Mesenchymal stem cell (in vitro differentiated cells and primary cell): ENCODE results near the gene SLC1A3.

Source experiments
- DNase-seq: peaks from one replicate; pipeline ENCODE4 v3.0.0-alpha.2; 2013
- H2AFZ ChIP-seq: one replicate; pipeline ENCODE4 v1.6.1; 2013; ENCODE audit warnings: low read depth, mild to moderate bottlenecking, control low read depth, inconsistent platforms, low read length, moderate library complexity
- H2AK5ac ChIP-seq: 2 replicates; pipeline ENCODE4 v1.6.1; 2013; ENCODE audit warnings: low read length, moderate library complexity, mild to moderate bottlenecking, inconsistent platforms; ENCODE audit not compliant: severe bottlenecking
- H2BK120ac ChIP-seq: one replicate; pipeline ENCODE4 v1.6.1; 2013; ENCODE audit warnings: low read depth, mild to moderate bottlenecking, inconsistent platforms, low read length, moderate library complexity
- H2BK12ac ChIP-seq, 2 experiments: one replicate each; pipeline ENCODE4 v1.6.1; 2013; ENCODE audit warnings: inconsistent platforms in 2 of 2, low read length in 2 of 2, mild to moderate bottlenecking in 2 of 2, moderate library complexity in 2 of 2, control low read depth in 1 of 2
- H2BK15ac ChIP-seq: one replicate; pipeline ENCODE4 v1.6.1; 2013; ENCODE audit warnings: mild to moderate bottlenecking, low read depth, inconsistent platforms; ENCODE audit not compliant: poor library complexity, severe bottlenecking
- H2BK5ac ChIP-seq: 2 replicates; pipeline ENCODE4 v1.6.1; 2013; ENCODE audit warnings: low read depth, mild to moderate bottlenecking, low read length, control low read depth, inconsistent platforms; ENCODE audit not compliant: poor library complexity, severe bottlenecking
- H3K14ac ChIP-seq, 2 experiments: one replicate each; pipeline ENCODE4 v1.6.1; 2013; ENCODE audit warnings: inconsistent platforms in 2 of 2, low read length in 2 of 2, control low read depth in 1 of 2, mild to moderate bottlenecking in 1 of 2, moderate library complexity in 1 of 2
- H3K18ac ChIP-seq, 2 experiments: one replicate each; pipeline ENCODE4 v1.6.1; 2013; ENCODE audit warnings: inconsistent platforms in 2 of 2, low read length in 2 of 2, control low read depth in 1 of 2, low read depth in 1 of 2, mild to moderate bottlenecking in 1 of 2
- H3K23ac ChIP-seq, 2 experiments: one replicate each; pipeline ENCODE4 v1.6.1; 2013; ENCODE audit warnings: inconsistent platforms in 2 of 2, low read length in 2 of 2, mild to moderate bottlenecking in 2 of 2, moderate library complexity in 2 of 2, control low read depth in 1 of 2
- H3K27ac ChIP-seq: 2 replicates; pipeline ENCODE4 v1.5.1; 2013; ENCODE audit warnings: mild to moderate bottlenecking, moderate library complexity, low read length, control low read depth, inconsistent platforms; ENCODE audit not compliant: poor library complexity, severe bottlenecking
- H3K27me3 ChIP-seq, 2 experiments: 2 replicates each; pipeline versions ENCODE4 v1.6.1 to v1.7.0; 2013; ENCODE audit warnings: low read length in 2 of 2, mild to moderate bottlenecking in 2 of 2, moderate library complexity in 2 of 2, control low read depth in 1 of 2, inconsistent platforms in 1 of 2; ENCODE audit not compliant: control insufficient read depth in 1 of 2, insufficient read depth in 1 of 2
- H3K36me3 ChIP-seq, 2 experiments: 2 replicates each; pipeline versions ENCODE4 v1.6.1 to v1.7.0; 2013; ENCODE audit warnings: low read length in 2 of 2, control low read depth in 1 of 2, inconsistent platforms in 1 of 2, low read depth in 1 of 2, mild to moderate bottlenecking in 1 of 2; ENCODE audit not compliant: insufficient read depth in 2 of 2, control insufficient read depth in 1 of 2
- H3K4ac ChIP-seq, 2 experiments: one replicate each; pipeline ENCODE4 v1.6.1; 2013; ENCODE audit warnings: inconsistent platforms in 2 of 2, low read length in 2 of 2, mild to moderate bottlenecking in 2 of 2, moderate library complexity in 2 of 2, control low read depth in 1 of 2, low read depth in 1 of 2
- H3K4me1 ChIP-seq: 2 replicates; pipeline ENCODE4 v1.6.1; 2013; ENCODE audit warnings: low read depth, low read length, control low read depth; ENCODE audit not compliant: control insufficient read depth, insufficient read depth
- H3K4me2 ChIP-seq: 2 replicates; pipeline ENCODE4 v1.6.1; 2013; ENCODE audit warnings: low read length, mild to moderate bottlenecking, inconsistent platforms; ENCODE audit not compliant: poor library complexity, severe bottlenecking
- H3K4me3 ChIP-seq, 2 experiments: 2 replicates each; pipeline versions ENCODE4 v1.5.1 to v1.7.0; 2013; ENCODE audit warnings: low read length in 2 of 2, mild to moderate bottlenecking in 2 of 2, control low read depth in 1 of 2, low read depth in 1 of 2; ENCODE audit not compliant: insufficient read depth in 1 of 2
- H3K79me1 ChIP-seq: replicated peaks from 2 replicates; pipeline ENCODE4 v1.6.1; 2013; ENCODE audit warnings: mild to moderate bottlenecking, control low read depth, low read length, inconsistent platforms; ENCODE audit not compliant: poor library complexity, severe bottlenecking
- H3K9ac ChIP-seq: 2 replicates; pipeline ENCODE4 v1.7.0; 2013; ENCODE audit warnings: mild to moderate bottlenecking, low read length, moderate library complexity
- H3K9me3 ChIP-seq: 2 replicates; pipeline ENCODE4 v1.7.0; 2013; ENCODE audit warnings: mild to moderate bottlenecking, low read length; ENCODE audit not compliant: control insufficient read depth
- H4K8ac ChIP-seq: one replicate; pipeline ENCODE4 v1.6.1; 2013; ENCODE audit warnings: inconsistent platforms, mild to moderate bottlenecking, low read length, moderate library complexity
- H4K91ac ChIP-seq: one replicate; pipeline ENCODE4 v1.6.1; 2013; ENCODE audit warnings: mild to moderate bottlenecking, low read length, inconsistent platforms
- WGBS: methylation state at CpG from one replicate; pipeline ENCODE4 v1.1.7; 2013; ENCODE audit warnings: mixed read lengths; 5-methylcytosine and 5-hydroxymethylcytosine counted together

SLC1A3 gene

DNA sequence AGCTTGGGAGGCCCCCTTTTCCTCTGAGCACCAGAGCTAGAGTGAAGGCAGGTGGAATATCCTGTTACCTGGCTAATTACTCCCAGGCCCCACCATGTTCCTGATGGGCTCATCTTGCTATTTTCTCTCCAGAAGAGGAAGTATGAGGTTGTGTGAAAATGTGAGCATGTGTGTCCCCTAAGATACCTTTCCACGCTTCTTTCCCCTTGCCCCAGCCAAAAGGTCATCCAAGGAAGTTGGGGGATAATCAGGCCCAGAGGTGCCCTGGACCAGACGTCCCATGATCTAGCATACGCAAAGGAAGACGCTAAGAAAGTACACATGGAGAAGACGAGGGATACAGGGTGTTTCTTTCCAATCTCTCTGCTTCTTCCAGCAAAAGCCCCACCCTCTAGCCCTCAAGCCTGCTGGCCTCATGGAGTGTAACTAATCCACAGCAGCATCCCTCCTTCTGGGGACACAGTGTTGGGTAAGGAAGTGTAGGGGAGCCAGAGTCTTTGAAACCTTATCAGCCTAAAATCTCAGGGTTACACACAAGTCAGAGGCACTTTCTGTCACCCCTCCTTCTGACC is 115.3 kb downstream of the SLC1A3 start:
- WGBS, result 83% methylated on average over 1 of the region's 5 CpGs
- H3K9me3 ChIP-seq, result no peaks in the 10 kb centered on the region
- no peak overlapping the region for H2AFZ ChIP-seq
- no peak overlapping the region for H3K4me2 ChIP-seq
- H2BK15ac ChIP-seq, result no peak overlapping the region
- no peak overlapping the region for H3K18ac ChIP-seq
- H3K27ac ChIP-seq, result no peak overlapping the region
- H2BK120ac ChIP-seq, result no peak overlapping the region
- H3K4ac ChIP-seq, result no peak overlapping the region
- no peak for DNase-seq
- no peak overlapping the region for H2BK5ac ChIP-seq
- H3K79me1 ChIP-seq, result no peaks in the 10 kb centered on the region
- H3K27me3 ChIP-seq, result peaks cover 15 to 40% of the 10 kb centered on the region in 2 experiments
- H3K36me3 ChIP-seq, result no peaks in the 10 kb centered on the region
- H2BK12ac ChIP-seq, result no peak overlapping the region
- no peak overlapping the region for H3K23ac ChIP-seq
- no peak overlapping the region for H3K4me3 ChIP-seq
- H4K8ac ChIP-seq, result no peak overlapping the region
- no peak overlapping the region for H3K9ac ChIP-seq
- no peak overlapping the region for H3K14ac ChIP-seq
- H2AK5ac ChIP-seq, result no peak overlapping the region
- no peaks in the 10 kb centered on the region for H3K4me1 ChIP-seq
- H4K91ac ChIP-seq, result no peak overlapping the region

- Histone ChIP-seq H3K14ac (no peak overlapping the region), H3K9ac (no peak overlapping the region), H2AK5ac (no peak overlapping the region), H3K27ac (no peak overlapping the region), H3K18ac (no peak overlapping the region), H3K4me2 (no peak overlapping the region), H2BK12ac (no peak overlapping the region), H2BK15ac (no peak overlapping the region), H2AFZ (no peak overlapping the region), H4K8ac (no peak overlapping the region), H3K36me3 (no peaks in the 10 kb centered on the region), H3K27me3 (peaks cover 22 to 37% of the 10 kb centered on the region in 2 experiments), H3K4me3 (no peak overlapping the region), H2BK120ac (no peak overlapping the region), H3K4ac (no peak overlapping the region), H3K4me1 (no peaks in the 10 kb centered on the region), H4K91ac (no peak overlapping the region), H3K79me1 (no peaks in the 10 kb centered on the region), H2BK5ac (no peak overlapping the region), H3K23ac (no peak overlapping the region), H3K9me3 (no peaks in the 10 kb centered on the region)
- no peak for DNase-seq
- 81% methylated on average over 6 of the region's 6 CpGs for WGBS
Measured at GRCh38 chr5:36722900-36723299, 116.5 kb downstream of the SLC1A3 start.

DNA sequence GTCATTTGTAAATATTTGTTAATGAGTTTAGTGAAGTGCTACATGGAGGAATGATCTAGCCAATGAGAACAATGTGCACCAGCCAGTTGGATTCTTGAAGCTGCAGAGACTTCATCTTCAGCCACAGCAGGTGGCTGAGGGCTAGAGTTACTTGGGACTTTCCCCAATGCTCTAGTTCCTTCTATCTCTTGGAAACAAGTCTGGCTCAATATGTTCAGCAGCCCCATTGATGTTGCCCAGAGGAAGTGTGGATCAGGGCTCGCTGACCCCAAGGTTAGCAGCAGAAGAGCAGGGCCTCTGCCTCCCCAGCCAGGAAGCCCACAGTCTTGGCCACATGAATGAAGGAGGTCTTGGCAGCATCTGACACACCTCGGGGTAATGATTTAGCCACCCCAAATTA is 117.5 kb downstream of the SLC1A3 start:
- Histone ChIP-seq H3K27ac (no peak overlapping the region), H3K36me3 (no peaks in the 10 kb centered on the region), H2AFZ (no peak overlapping the region), H3K14ac (no peak overlapping the region), H2AK5ac (no peak overlapping the region), H3K79me1 (no peaks in the 10 kb centered on the region), H3K27me3 (peaks cover 29 to 30% of the 10 kb centered on the region in 2 experiments), H3K4me3 (no peak overlapping the region), H2BK120ac (no peak overlapping the region), H2BK15ac (no peak overlapping the region), H4K91ac (no peak overlapping the region), H4K8ac (no peak overlapping the region), H2BK5ac (no peak overlapping the region), H3K4ac (no peak overlapping the region), H3K4me2 (no peak overlapping the region), H3K23ac (no peak overlapping the region), H3K4me1 (no peaks in the 10 kb centered on the region), H3K9ac (no peak overlapping the region), H3K18ac (no peak overlapping the region), H2BK12ac (no peak overlapping the region), H3K9me3 (no peaks in the 10 kb centered on the region)
- no peak for DNase-seq
- WGBS, result 83% methylated on average over 1 of the region's 2 CpGs

DNA sequence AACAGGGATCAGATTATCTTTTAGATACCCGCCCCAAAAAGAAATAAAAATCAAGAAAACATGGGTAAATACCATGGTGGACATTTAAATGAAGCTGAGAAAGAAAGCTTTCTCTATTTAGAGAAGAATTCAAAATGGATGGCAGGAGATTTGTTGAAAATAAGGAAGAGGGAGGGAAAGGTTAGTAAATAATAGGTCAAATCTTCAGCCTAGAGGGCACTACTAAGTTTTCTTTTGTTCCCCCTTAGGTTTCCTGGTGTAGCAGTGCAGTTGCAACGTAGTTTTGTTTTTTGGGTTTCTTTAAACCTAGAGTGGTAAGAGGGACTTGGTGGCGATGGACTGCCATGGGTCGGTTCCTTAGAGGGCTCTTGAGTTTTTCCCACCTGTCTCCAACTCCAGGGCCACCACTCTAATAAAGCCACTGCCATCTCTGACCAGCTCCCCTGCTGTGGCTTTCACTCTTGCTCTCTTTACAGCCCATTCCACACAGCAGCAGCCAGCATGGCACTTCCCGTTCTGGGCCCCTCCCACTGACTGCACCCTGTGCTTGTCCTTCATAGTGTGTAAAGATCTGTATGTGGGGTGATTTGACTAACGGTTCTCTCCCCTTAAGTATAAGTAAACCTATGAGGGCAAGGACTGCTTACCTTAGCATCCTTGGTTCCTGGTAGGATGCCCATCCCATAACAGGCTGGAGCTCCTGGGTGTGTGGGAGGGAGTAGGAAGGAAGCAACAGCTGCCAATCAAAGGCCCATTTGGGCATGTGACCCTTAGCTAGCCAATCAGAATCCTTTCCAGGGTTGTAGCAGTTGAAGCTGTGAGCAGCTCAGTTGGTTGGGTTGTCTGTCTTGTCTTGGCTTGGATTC is 118.3 kb downstream of the SLC1A3 start:
- H3K9me3 ChIP-seq, result no peaks in the 10 kb centered on the region
- no peak overlapping the region for H3K23ac ChIP-seq
- no peaks in the 10 kb centered on the region for H3K36me3 ChIP-seq
- no peaks in the 10 kb centered on the region for H3K4me1 ChIP-seq
- no peak overlapping the region for H3K4ac ChIP-seq
- no peak overlapping the region for H2AK5ac ChIP-seq
- H3K9ac ChIP-seq, result no peak overlapping the region
- no peak overlapping the region for H2BK12ac ChIP-seq
- H3K27ac ChIP-seq, result no peak overlapping the region
- H2BK15ac ChIP-seq, result no peak overlapping the region
- no peak overlapping the region for H2BK120ac ChIP-seq
- H3K18ac ChIP-seq, result no peak overlapping the region
- no peak overlapping the region for H2BK5ac ChIP-seq
- DNase-seq, result no peak
- no peak overlapping the region for H2AFZ ChIP-seq
- no peak overlapping the region for H3K4me3 ChIP-seq
- H4K8ac ChIP-seq, result no peak overlapping the region
- H3K27me3 ChIP-seq, result peaks cover 22 to 29% of the 10 kb centered on the region in 2 experiments
- no peak overlapping the region for H4K91ac ChIP-seq
- H3K4me2 ChIP-seq, result no peak overlapping the region
- 85% methylated on average over 4 of the region's 6 CpGs for whole genome bisulfite sequencing
- H3K79me1 ChIP-seq, result no peaks in the 10 kb centered on the region
- H3K14ac ChIP-seq, result no peak overlapping the region
